ENCODE results near the gene MR1. TPM values are rescaled to one million over a fixed set of nuclear protein-coding genes. Genes with fewer than 3 reads are reported as not detected.
"Not testable (repeated sequence)": the region's sequence is repeated elsewhere in the genome, so short reads cannot be mapped to it uniquely, and the experiment has no call there.

Gene MR1
- total RNA-seq, 1 experiment from 2014 or later, result 6.6 TPM

DNA sequence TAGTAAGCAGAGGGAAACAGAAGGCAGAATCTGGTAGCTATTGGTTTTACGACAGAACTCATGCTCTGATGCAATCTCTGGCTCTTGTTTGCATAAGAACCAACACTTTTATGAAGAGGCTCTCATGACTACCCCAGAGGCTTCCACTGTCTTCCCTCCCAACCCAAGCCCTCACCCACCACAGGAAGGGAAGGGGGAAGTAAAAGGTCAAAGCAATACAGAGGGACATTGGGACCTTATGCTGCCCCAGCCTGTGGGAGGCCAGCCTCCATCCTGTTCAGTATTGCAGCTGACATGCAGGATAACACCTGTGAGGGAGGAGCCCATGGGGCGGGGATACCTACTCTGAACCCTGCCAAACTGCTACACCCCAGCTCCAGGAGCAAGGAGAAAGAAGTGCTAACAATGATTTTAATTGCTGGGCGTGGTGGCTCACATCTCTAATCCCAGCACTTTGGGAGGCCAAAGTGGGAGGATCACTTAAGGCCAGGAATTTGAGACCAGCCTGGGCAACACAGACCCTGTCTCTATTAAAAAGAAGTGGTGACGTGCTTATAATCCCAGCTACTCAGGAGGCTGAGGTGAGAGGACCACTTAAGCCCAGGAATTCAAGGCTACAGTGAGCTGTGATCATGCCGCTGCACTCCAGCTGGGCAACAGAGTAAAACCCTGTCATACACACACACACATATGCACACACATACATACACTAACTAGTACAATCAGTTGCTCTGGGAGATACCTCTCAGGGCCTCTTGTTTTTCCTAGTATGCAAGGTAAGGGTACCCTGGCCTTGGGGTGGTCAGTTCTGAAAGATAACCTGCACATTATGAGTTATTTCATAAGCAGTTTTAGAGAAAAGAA lies 9.5 kb downstream of the MR1 start:
- H4K20me1 ChIP-seq (ENCODE audit: insufficient read depth), result no peaks in the 10 kb centered on the region
- no peak overlapping the region for H2AFZ ChIP-seq (ENCODE audit: low read depth, low read length, poor library complexity, severe bottlenecking)
- ChIA-PET RAD21 (ENCODE audit: low non-redundant PET in 1 of 2, low total read pairs in 2 of 2, uncharacterized antibody in 2 of 2, unreplicated experiment in 2 of 2) (no interaction called here), CTCF (no interaction called here), POLR2A (no interaction called here)
- no peak overlapping the region for H3K4me2 ChIP-seq (ENCODE audit: low read length)
- peaks cover 6 to 7% of the 10 kb centered on the region in 2 experiments; a peak in 3 of 4 replicates for H3K4me1 ChIP-seq (ENCODE audit: control insufficient read depth in 1 of 2, insufficient read depth in 2 of 2, low read length in 2 of 2)
- H3K79me2 ChIP-seq (ENCODE audit: insufficient read depth, low read length), result no peaks in the 10 kb centered on the region
- H3K9me2 ChIP-seq (ENCODE audit: insufficient read depth), result no peaks in the 10 kb centered on the region
- no peaks in the 10 kb centered on the region for H3K9me3 ChIP-seq (ENCODE audit: control insufficient read depth in 1 of 2, insufficient read depth in 1 of 2, low read depth in 1 of 2, low read length in 2 of 2)
- intact Hi-C loops (cut with micrococcal nuclease), result no loop called here
- BruUV-seq (replicated peaks), result no TSS peak
- H3K9ac ChIP-seq (ENCODE audit: low read length), result no peak overlapping the region
- no peaks in the 10 kb centered on the region for H3K27me3 ChIP-seq (ENCODE audit: insufficient read depth, low read length)
- no peak overlapping the region for H3K27ac ChIP-seq (ENCODE audit: low read depth, low read length)
- no peak overlapping the region for H3K4me3 ChIP-seq (replicated peaks in 1 of 2; ENCODE audit: low read depth in 1 of 2, low read length in 2 of 2)
- DNase-seq (ENCODE audit: low read depth, low spot score) (no peak), ATAC-seq (no peak)
- TF ChIP-seq ZFX (IDR thresholded peaks at IDR 0.05), result no peak
- TF ChIP-seq CEBPB (IDR thresholded peaks at IDR 0.05; ENCODE audit: low read depth), result 0 out of 2 replicates have a peak, but pooled peaks have one; percentile 43
- no peaks in the 10 kb centered on the region for H3K36me3 ChIP-seq (ENCODE audit: control insufficient read depth in 1 of 2, insufficient read depth in 2 of 2, low read length in 2 of 2)

DNA sequence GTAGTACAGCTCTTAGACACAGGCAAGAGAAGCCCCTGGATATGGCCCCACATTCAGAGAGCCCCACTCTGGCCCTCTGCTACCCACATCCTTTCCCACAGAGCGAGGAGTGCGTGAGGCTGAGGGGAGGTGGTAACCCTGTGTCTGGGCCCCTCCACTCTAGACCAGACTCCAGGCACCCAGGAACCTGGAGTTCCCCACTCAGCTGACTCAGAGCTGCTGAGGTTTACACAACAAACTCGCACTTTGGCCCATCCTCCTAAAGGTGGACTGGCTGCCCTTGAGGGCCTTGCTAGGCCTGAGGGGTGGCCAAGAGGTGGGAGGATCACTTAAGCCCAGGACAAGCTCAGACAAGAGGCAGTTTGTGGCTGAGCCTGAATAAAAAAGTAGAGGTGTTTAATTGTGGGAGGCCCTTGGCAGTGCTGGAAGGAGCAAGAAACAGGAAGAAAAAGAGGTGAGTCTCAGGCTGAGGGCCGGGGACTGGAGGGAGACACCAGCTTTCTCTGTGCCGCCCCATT lies 10.7 kb downstream of the MR1 start:
- no peaks in the 10 kb centered on the region for H3K36me3 ChIP-seq (ENCODE audit: control insufficient read depth in 1 of 2, insufficient read depth in 2 of 2, low read length in 2 of 2)
- CTCF ChIA-PET, result no interaction called here
- RAD21 ChIA-PET (ENCODE audit: low non-redundant PET in 1 of 2, low total read pairs in 2 of 2, uncharacterized antibody in 2 of 2, unreplicated experiment in 2 of 2), result no interaction called here
- POLR2A ChIA-PET, result no interaction called here
- H3K9me2 ChIP-seq (ENCODE audit: insufficient read depth), result no peaks in the 10 kb centered on the region
- H3K9me3 ChIP-seq (ENCODE audit: control insufficient read depth in 1 of 2, insufficient read depth in 1 of 2, low read depth in 1 of 2, low read length in 2 of 2), result no peaks in the 10 kb centered on the region
- DNase-seq (ENCODE audit: low read depth, low spot score), result no peak
- no peaks in the 10 kb centered on the region for H3K27me3 ChIP-seq (ENCODE audit: insufficient read depth, low read length)
- no peak for ATAC-seq
- no peak overlapping the region for H3K27ac ChIP-seq (ENCODE audit: low read depth, low read length)
- TF ChIP-seq POLR2AphosphoS5 (IDR thresholded peaks at IDR 0.05; ENCODE audit: low read depth, low read length) (no peak), SP1 (IDR thresholded peaks at IDR 0.05; ENCODE audit: low read depth) (no peak), ZFX (IDR thresholded peaks at IDR 0.05) (no peak), SRF (IDR thresholded peaks at IDR 0.05; ENCODE audit: low read depth) (no peak), RAD21 (IDR thresholded peaks at IDR 0.05; ENCODE audit: low read depth) (no peak), ELF1 (IDR thresholded peaks at IDR 0.05; ENCODE audit: borderline replicate concordance, low read depth) (no peak)
- TF ChIP-seq, protein P1, sequence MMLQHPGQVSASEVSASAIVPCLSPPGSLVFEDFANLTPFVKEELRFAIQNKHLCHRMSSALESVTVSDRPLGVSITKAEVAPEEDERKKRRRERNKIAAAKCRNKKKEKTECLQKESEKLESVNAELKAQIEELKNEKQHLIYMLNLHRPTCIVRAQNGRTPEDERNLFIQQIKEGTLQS (IDR thresholded peaks at IDR 0.05), result no peak
- TF ChIP-seq, protein P2, sequence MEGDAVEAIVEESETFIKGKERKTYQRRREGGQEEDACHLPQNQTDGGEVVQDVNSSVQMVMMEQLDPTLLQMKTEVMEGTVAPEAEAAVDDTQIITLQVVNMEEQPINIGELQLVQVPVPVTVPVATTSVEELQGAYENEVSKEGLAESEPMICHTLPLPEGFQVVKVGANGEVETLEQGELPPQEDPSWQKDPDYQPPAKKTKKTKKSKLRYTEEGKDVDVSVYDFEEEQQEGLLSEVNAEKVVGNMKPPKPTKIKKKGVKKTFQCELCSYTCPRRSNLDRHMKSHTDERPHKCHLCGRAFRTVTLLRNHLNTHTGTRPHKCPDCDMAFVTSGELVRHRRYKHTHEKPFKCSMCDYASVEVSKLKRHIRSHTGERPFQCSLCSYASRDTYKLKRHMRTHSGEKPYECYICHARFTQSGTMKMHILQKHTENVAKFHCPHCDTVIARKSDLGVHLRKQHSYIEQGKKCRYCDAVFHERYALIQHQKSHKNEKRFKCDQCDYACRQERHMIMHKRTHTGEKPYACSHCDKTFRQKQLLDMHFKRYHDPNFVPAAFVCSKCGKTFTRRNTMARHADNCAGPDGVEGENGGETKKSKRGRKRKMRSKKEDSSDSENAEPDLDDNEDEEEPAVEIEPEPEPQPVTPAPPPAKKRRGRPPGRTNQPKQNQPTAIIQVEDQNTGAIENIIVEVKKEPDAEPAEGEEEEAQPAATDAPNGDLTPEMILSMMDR (IDR thresholded peaks at IDR 0.05 in 2 of 3, conservative IDR thresholded peaks at IDR 0.05 in 1 of 3; ENCODE audit: borderline replicate concordance in 1 of 3, insufficient read depth in 1 of 3, low read depth in 2 of 3, low read length in 2 of 3), result no peak
- H3K79me2 ChIP-seq (ENCODE audit: insufficient read depth, low read length), result no peaks in the 10 kb centered on the region
- no peak overlapping the region for H3K4me3 ChIP-seq (replicated peaks in 1 of 2; ENCODE audit: low read depth in 1 of 2, low read length in 2 of 2)
- no peaks in the 10 kb centered on the region for H4K20me1 ChIP-seq (ENCODE audit: insufficient read depth)
- H2AFZ ChIP-seq (ENCODE audit: low read depth, low read length, poor library complexity, severe bottlenecking), result no peak overlapping the region
- no peak overlapping the region for H3K9ac ChIP-seq (ENCODE audit: low read length)
- intact Hi-C loops (cut with micrococcal nuclease), result no loop called here
- no TSS peak for BruUV-seq (replicated peaks)
- no peak overlapping the region for H3K4me2 ChIP-seq (ENCODE audit: low read length)
- peaks cover 6 to 7% of the 10 kb centered on the region in 2 experiments; a peak in 3 of 4 replicates for H3K4me1 ChIP-seq (ENCODE audit: control insufficient read depth in 1 of 2, insufficient read depth in 2 of 2, low read length in 2 of 2)

DNA sequence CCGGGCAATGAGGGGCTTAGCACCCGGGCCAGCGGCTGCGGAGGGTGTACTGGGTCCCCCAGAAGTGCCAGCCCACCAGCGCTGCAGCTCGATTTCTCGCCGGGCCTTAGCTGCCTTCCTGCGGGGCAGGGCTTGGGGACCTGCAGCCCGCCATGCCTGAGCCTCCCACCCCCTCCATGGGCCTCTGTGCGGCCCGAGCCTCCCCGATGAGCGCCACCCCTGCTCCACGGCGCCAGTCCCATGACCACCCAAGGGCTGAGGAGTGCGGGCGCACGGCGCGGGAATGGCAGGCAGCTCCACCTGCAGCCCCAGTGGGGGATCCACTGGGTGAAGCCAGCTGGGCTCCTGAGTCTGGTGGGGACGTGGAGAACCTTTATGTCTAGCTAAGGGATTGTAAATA lies 12.2 kb downstream of the MR1 start:
- CTCF ChIA-PET; H3K9me3 ChIP-seq (ENCODE audit: control insufficient read depth in 1 of 2, insufficient read depth in 1 of 2, low read depth in 1 of 2, low read length in 2 of 2); H2AFZ ChIP-seq (ENCODE audit: low read depth, low read length, poor library complexity, severe bottlenecking); H3K4me3 ChIP-seq (replicated peaks in 1 of 2; ENCODE audit: low read depth in 1 of 2, low read length in 2 of 2); H3K4me2 ChIP-seq (ENCODE audit: low read length); ATAC-seq; H3K9ac ChIP-seq (ENCODE audit: low read length); H3K27ac ChIP-seq (ENCODE audit: low read depth, low read length); RAD21 ChIA-PET (ENCODE audit: low non-redundant PET in 1 of 2, low total read pairs in 2 of 2, uncharacterized antibody in 2 of 2, unreplicated experiment in 2 of 2); H3K4me1 ChIP-seq (ENCODE audit: control insufficient read depth in 1 of 2, insufficient read depth in 2 of 2, low read length in 2 of 2); H3K36me3 ChIP-seq (ENCODE audit: control insufficient read depth in 1 of 2, insufficient read depth in 2 of 2, low read length in 2 of 2); H4K20me1 ChIP-seq (ENCODE audit: insufficient read depth); DNase-seq (ENCODE audit: low read depth, low spot score); BruUV-seq (replicated peaks); H3K79me2 ChIP-seq (ENCODE audit: insufficient read depth, low read length); H3K27me3 ChIP-seq (ENCODE audit: insufficient read depth, low read length); H3K9me2 ChIP-seq (ENCODE audit: insufficient read depth); intact Hi-C loops (cut with micrococcal nuclease): not testable (repeated sequence)
- POLR2A ChIA-PET, result interaction anchor here (0.8 kb wide), 1 partner anchor 96 kb away, joined by 3 read pairs; no protein-coding TSS in a partner anchor

Measured in HCT116 (cell line).